Activated effector memory CD4-positive, alpha-beta T cell treated with Interleukin-2 at 50 U/mL for 16 hours (primary cell): ENCODE measurements around the gene RIN3.
"Not testable (repeated sequence)": the region's sequence is repeated elsewhere in the genome, so short reads cannot be mapped to it uniquely, and the experiment has no call there.

Experiments
- DNase-seq: peaks from one replicate; pipeline ENCODE4 v3.0.0-alpha.2; 2020

The RIN3 gene

GRCh38 chr14:92632546-92633273 lies 119.1 kb downstream of the RIN3 start:
- no peak for DNase-seq

- no peak for DNase-seq
Observed at GRCh38 chr14:92633274-92633616, 119.7 kb downstream of the RIN3 start.

- no peak for DNase-seq
Observed at GRCh38 chr14:92633724-92634123, 120.1 kb downstream of the RIN3 start.

GRCh38 chr14:92635031-92635430 lies 121.5 kb downstream of the RIN3 start:
- DNase-seq, result no peak

- DNase-seq, result no peak
Observed at GRCh38 chr14:92635896-92636295, 122.3 kb downstream of the RIN3 start.

GRCh38 chr14:92637228-92637627 lies 123.6 kb downstream of the RIN3 start:
- no peak for DNase-seq

- no peak for DNase-seq
Observed at GRCh38 chr14:92637864-92638263, 124.3 kb downstream of the RIN3 start.

GRCh38 chr14:92638266-92638665 lies 124.7 kb downstream of the RIN3 start:
- DNase-seq, result no peak

- no peak for DNase-seq
Observed at GRCh38 chr14:92638904-92639303, 125.3 kb downstream of the RIN3 start.

- not testable (repeated sequence) for DNase-seq
Observed at GRCh38 chr14:92639472-92640117, 126.0 kb downstream of the RIN3 start.

- no peak for DNase-seq
Observed at GRCh38 chr14:92641306-92641705, 127.7 kb downstream of the RIN3 start.

- DNase-seq, result no peak
Observed at GRCh38 chr14:92644171-92644969, 130.8 kb downstream of the RIN3 start.

- no peak for DNase-seq
Observed at GRCh38 chr14:92644970-92645515, 131.5 kb downstream of the RIN3 start.

GRCh38 chr14:92645841-92646478 lies 132.4 kb downstream of the RIN3 start:
- DNase-seq, result no peak

- DNase-seq, result no peak
Observed at GRCh38 chr14:92646952-92647796, 133.6 kb downstream of the RIN3 start.

- no peak for DNase-seq
Observed at GRCh38 chr14:92647797-92648279, 134.3 kb downstream of the RIN3 start.

- DNase-seq, result no peak
Observed at GRCh38 chr14:92649066-92649465, 135.5 kb downstream of the RIN3 start.

- DNase-seq, result no peak
Observed at GRCh38 chr14:92649934-92650545, 136.5 kb downstream of the RIN3 start.

- no peak for DNase-seq
Observed at GRCh38 chr14:92650581-92651105, 137.1 kb downstream of the RIN3 start.

- peak; percentile 77 for DNase-seq
Observed at GRCh38 chr14:92651106-92651757, 137.7 kb downstream of the RIN3 start.
